GM19238 (cell line): ENCODE measurements around the gene NMUR2.
A peak's percentile ranks its signal among the peaks of the same experiment; 100 is the strongest.

Source experiments
- DNase-seq: peaks from one replicate; pipeline ENCODE4 v3.0.0; 2011; ENCODE audit warnings: low spot score; ENCODE audit not compliant: insufficient read length

Gene NMUR2

DNA sequence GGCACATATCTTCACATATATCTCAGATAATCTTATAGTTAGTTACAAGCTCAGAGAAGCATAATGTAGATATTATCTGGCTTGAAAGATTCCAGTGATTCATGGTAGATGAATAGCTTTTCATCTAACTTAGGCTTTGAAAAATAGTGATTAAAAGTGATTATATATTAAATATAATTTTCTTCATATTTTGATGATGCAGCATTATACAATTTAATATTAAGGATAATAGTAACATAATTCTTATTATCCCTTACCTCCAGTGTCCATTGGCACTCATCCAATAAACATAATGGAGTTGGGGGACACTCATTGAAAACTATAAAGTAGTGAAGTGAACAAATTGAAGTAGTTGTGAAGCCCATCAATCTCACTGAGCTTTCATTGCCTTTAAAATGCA, 35.8 kb downstream of the NMUR2 start:
- DNase-seq = no peak

DNA sequence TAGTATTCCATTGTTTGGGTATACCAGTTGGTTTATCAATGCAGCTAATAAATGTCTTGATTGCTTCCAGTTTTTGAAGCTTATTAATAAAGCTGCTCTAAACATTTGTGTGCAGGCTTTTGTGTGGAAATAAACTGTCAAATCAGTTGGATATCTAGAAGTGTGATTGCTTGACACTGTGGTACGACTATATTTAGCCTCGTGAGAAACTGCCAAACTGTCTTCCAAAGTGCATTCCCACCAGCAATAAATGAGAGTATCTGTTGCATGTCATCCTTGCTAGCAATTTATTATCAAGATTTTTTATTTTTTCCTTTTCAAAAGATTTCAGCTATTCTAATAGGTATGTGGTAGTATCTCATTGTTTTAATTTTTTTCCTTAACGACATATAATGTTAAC, 37.5 kb downstream of the NMUR2 start:
- no peak for DNase-seq

DNA sequence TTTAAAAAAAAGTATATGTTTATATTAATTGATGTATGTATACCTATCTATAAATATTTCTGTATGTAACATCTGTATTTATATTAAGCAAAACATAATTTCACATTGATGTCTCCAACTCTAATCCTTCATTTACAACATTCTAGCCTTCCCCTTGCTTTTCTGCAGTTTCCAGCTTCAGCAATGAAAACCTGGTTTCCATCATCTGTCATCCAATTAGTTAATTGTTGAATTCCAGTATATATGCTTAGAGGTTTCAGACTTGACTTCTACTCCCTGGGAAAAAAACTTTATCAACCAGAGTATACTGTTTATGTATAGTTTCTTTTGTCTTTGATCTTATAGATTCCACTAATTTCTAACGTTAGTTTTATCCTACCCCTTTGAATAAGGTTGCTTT, 38.4 kb downstream of the NMUR2 start:
- DNase-seq = no peak

DNA sequence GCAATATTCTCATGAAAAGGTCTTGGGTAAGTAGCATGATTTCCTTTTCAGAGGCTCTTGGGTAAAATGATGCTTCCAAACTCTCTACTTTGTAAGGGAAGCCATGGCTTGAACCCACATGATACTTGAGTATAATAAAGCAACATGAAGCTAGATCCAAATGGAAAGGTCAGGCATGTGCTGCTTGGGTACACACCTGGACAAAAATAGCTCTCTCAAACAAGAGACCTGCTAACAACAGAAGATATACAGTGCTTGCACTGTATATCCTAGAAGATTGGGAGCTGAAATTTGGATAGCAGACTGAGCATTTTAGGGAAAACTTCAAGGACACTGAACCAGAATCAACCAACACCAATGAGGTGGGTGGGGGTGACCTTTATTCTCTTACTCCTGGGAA, 40.2 kb downstream of the NMUR2 start:
- no peak for DNase-seq

DNA sequence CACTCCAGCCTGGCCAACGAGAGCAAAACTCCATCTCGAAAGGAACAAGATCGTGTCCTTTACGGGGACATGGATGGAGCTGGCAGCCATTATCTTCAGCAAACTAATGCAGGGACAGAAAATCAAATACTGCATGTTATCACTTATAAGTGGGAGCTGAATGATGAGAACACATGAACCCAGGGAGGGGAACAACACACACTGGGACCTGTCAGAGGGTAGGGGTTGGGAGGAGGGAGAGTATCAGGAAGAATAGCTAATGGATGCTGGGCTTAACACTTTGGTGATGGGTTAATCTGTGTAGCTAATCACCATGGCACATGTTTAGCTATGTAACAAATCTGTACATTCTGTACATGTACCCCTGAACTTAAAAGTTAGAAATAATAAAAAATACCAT, 40.9 kb downstream of the NMUR2 start:
- DNase-seq = no peak

DNA sequence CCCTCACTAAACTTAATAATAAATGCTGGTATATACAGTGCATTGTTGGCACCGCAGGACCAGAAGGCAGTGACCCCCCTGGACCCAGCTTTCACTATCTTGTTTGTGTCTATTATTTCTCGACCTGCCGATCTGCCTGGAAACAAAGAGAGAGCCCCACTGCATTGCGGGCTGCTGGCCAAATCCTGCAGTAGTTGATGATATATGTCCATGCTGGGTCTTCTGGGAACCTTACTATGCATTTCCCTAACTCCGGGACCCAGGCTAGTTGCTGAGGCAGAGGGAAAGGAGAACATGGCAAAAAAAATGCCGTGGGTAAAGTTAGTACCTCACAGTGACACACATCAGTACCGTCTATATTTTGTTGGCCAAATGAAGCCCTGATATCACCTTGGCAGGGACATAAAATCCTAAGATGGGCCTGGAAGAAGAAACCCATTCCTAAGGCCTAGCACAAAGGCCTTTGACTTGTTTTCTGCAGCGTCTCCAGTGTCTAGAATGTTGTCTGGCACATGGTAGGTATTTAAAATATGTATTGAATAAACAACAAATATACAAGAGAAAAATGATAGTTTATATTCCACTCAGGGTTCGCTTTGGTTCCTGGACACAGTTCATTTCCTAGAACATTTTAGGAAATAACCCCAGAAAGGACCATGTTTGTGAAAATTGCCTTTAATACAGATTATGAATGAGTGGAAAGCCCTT, 46.1 kb downstream of the NMUR2 start:
- no peak for DNase-seq

DNA sequence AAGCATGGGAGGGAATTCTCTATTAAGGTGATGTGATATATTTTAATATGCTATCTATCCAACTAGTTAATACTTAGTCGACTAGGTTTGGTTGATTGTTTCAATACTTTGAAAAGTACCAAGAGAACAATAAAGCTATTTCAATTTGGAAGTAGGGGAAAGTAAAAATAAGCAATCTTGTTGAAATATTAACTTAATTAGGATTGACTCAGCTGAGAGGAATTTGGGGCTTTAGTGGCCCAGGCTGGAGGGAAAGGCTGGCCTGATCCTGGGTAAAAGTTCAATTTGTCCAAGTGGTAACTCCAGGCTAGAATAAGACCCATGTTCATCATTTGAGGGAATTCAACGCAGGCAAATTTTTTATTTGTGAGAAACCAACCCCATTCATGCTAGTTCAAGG, 48.6 kb downstream of the NMUR2 start:
- no peak for DNase-seq

DNA sequence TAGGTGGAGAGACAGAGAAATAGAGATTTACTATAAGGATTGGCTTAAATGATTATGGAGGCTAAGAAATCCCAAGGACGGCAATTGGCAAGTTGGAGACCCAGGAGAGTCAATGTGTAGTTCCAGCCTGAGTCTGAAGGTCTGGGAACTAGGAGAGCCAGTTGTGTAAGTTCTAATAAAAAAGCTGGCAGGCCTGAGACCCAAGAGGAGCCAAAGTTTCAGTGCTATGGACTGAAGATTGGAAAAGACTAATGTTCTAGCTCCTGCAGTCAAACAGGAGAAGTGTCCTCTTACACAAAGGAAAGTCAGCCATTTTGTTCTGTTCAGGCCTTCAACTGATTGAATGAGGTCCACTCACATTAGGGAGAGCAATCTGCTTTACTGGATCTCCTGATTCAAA, 50.0 kb downstream of the NMUR2 start:
- no peak for DNase-seq

DNA sequence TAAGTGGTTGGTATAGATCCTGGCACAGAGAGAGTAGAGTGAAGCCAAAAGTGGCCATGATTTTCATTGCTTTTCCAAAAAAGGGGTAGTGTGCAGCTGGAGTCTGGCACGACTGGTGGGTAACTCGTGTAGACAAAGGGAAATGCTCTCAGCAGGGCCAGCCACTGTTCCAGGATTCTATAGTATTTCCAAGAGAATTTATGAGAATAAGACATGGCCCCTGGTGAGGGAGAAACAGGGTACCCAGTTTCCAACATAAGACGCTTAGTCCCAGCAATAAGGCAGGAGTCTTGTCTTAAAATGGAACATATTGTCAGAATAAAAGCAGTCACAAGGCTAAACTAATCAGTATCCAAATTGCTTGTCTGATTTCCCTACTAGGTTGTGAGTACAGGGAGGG, 52.1 kb downstream of the NMUR2 start:
- no peak for DNase-seq

DNA sequence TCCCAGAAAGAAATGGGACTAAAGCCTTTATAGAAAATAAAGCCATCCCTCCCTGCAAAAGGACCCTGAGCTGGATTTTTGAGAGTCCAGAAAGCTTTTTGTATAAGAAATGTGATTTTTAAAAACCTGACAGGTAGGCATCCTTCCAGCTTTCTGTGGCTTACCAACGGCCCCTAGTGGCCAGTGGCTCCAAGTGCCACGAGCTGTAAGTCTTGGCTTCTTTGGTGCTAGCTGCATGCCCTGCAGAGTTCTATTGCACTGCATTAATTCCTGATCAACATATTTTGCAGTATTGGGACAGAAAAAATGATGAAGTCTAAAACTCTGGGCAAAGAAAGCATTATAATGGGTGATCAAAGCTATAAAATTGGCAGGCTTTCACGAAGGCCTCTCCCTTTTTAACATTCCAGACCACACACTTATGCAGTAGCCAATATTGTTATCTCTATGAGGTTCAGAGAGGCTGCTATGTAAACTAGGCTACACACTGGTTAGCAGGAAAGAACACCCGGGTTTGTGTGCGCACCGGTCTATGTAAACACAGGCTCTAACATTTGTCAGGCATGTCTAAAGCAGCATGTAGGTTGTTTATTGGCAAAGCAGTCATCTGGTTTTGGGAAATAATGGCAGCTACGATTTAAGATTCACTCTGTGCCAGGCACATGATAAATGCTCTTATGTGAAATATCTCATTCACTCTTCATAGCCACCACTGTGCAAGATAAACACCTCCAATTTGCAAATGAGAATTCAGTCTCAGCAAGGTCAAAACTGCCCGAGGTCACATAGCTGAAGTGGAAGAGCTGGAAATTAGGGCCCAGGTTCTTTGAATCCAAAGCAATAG, 55.2 kb downstream of the NMUR2 start:
- DNase-seq = peak; percentile 6
